Stimulated activated CD4-positive, alpha-beta T cell treated with anti-CD3 and anti-CD28 coated beads, Interleukin-1b, Interleukin-23, amount 100 ng/mL, for 1 hour (primary cell): ENCODE measurements around the gene ITGB1.

Experiments
- DNase-seq, 2 donors: peaks; one replicate each; pipeline ENCODE4 v3.0.0-alpha.2; 2020; ENCODE audit warnings: low read depth in 2 of 2

Gene ITGB1

DNA sequence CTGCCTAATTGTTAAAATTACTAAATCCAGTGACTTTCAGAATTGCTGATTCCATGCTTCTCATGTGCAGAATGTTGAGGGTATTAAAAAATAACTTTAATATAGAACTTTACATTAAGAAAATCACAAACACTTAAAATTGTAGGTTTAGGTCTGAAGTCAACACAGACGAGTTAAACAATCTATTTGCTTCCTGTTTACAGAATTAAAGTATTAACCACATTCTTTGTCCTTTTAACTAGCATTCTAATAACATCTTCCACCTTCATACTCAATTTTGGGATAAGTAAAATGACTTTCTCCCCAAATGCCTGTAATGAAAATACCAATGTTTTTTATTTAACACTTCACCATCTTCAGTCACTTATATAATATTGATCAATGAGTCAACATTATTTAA lies 2.2 kb downstream of the ITGB1 start:
- no peak for DNase-seq

DNA sequence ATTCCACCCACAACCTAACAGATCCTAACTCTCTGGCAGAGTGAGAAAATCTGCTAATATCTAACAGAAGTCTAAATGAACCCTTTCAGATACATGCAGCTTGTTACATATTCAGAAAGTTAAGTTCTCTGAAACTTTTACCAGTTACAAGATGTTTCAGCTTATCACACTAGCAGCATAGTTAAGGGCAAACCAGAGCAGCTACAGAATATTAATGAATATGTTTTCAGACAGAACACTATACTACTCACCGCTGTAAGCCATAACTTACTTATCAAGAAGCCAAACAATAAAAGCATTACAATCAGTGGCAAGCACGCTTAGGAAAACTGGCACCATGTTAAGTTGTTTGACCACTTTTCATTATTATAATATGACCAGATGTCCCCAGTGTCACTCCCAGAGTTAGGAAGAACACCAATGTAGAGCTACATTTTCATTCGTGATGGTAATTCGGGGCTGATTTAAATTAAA lies 2.7 kb downstream of the ITGB1 start:
- no peak for DNase-seq

DNA sequence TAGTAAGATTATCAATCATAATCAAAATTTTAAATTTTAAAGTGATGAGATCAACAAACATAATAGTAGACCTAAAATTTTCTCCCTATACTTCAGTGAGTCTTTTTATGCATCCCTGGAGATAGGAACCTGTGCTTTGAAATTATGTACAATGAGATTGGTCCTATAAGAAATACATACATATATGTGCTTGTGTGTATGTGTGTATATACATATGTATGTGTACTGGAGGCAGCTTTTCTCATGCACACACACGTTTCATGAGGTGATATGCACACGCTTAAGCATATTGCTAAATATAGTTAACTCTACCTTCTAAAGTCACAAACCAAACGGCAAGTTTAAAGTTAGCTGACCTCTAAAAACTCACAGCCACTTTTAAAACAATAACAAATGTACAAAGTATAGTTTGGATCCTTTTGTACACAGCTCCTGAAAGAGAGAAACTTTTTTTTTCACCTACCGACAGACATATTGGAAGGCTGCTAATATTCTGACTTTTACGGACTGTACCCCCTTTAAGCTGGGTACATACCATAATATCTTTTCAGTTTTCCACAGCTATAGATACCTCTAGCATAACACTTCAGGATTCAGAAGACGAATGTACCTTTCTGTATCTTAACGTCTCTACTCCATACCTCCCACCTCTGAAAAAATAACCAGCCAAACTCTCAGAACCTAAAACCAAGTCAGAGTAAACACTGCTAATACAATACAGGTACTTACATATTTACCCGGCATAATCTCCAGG lies 3.3 kb downstream of the ITGB1 start:
- DNase-seq = no peak

DNA sequence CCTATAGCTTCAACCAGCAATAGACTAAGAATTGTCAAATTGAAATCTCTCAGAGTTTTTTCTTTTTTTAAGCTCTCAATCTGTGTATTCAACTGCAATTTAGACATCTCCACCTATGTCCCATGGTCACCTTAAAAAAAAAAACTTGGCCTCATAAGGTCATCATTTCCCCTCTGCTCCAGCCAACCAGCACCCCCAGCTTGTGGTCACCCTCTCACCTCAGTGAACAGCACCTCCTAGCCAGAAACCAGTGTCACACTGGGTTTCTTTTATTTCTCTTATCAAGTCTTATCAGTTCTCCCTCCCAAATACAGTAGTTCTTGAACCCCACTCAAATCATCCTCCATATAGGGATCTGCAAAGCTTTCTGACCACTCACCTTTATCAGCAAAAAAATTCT lies 4.0 kb downstream of the ITGB1 start:
- DNase-seq = no peak

GRCh38 chr10:32953277-32953927 lies 4.6 kb downstream of the ITGB1 start:
- no peak for DNase-seq

GRCh38 chr10:32952541-32953276 lies 5.3 kb downstream of the ITGB1 start:
- DNase-seq = no peak

DNA sequence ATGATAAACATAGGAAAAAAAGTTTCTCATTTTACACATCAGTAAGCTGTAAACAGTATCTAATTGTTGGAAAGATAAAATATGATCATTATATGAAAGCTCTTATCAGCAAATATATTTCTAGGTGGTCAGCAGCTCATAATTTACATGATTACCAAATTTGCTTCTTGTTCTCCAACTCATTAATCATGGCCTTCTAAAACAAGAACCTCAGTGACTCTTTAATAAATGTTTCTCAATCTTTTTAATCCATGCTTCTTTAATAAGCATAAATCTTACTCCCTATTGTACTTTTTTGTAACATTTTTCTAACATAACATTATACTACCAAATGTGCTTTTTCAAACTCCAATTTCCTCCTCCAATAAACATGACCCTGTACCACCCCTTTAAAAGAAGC lies 5.9 kb downstream of the ITGB1 start:
- no peak for DNase-seq

DNA sequence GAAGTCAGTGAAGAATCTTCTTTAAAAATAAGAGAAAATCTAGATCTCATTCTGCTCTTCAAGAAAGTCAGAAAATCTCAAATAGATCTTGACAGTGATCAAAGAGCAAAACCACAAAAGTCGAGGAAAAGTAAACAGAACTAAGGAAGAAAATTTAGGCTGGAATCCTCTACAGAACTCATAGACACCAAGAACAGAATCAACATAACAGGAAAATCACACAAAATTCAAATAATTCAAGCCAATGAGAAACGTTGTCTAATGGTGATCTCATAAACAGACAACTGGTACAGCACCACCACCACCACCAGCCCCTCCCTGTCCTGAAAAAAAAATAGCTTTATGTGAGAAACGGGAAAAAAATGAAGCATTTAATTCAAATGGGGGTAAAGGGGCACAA lies 6.9 kb downstream of the ITGB1 start:
- no peak for DNase-seq

- no peak for DNase-seq
These were observed 7.4 kb downstream of the ITGB1 start for GRCh38 chr10:32950591-32951108.

DNA sequence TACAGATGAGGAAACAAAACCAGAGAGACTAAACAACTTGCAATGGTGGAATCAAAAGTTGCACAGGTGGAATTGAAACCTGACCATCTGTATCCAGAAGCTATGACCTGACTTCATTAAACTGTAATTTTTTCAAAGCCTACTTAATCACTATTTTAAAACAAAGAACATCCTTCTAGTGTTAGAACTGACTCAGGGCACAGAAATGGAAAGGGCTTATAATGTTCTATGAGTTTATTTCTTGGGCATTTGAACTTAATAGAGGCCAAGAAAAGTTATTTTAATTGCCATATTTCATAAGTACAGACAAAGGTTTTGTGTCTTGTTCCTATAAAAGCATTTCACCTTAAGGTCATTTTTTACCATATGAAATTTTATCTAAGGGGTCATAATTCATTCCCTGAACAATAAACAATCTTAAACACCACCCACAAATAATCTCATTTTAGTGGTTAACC lies 8.8 kb downstream of the ITGB1 start:
- DNase-seq = no peak

- DNase-seq = no peak
These were observed 9.6 kb downstream of the ITGB1 start for GRCh38 chr10:32948451-32948850.

- no peak for DNase-seq
These were observed 10.4 kb downstream of the ITGB1 start for GRCh38 chr10:32947586-32947985.

GRCh38 chr10:32946108-32946507 lies 11.9 kb downstream of the ITGB1 start:
- DNase-seq = no peak

- DNase-seq = no peak
These were observed 14.0 kb downstream of the ITGB1 start for GRCh38 chr10:32943854-32944661.

DNA sequence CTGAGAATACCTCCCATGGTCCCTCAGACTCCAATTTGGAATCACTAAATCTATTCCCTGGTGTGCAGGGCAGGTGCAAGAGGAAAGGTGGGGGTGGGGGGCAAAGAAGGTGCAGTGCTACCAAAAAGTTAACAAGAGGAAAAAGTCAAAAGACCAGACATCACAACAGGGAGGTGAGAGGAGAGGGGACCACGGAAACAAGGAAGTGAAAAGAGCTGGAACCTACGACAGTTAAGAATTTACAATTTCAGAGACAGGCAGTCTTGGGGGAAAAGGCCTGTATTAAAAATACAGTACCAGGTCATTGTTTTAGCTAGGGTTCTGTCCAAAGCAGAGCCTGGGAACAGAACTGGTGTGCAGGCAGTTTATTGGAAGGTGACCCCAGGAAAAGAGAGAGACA lies 14.6 kb downstream of the ITGB1 start:
- no peak for DNase-seq

- DNase-seq = no peak
These were observed 15.9 kb downstream of the ITGB1 start for GRCh38 chr10:32942081-32942480.

GRCh38 chr10:32941357-32941756 lies 16.7 kb downstream of the ITGB1 start:
- DNase-seq = no peak

DNA sequence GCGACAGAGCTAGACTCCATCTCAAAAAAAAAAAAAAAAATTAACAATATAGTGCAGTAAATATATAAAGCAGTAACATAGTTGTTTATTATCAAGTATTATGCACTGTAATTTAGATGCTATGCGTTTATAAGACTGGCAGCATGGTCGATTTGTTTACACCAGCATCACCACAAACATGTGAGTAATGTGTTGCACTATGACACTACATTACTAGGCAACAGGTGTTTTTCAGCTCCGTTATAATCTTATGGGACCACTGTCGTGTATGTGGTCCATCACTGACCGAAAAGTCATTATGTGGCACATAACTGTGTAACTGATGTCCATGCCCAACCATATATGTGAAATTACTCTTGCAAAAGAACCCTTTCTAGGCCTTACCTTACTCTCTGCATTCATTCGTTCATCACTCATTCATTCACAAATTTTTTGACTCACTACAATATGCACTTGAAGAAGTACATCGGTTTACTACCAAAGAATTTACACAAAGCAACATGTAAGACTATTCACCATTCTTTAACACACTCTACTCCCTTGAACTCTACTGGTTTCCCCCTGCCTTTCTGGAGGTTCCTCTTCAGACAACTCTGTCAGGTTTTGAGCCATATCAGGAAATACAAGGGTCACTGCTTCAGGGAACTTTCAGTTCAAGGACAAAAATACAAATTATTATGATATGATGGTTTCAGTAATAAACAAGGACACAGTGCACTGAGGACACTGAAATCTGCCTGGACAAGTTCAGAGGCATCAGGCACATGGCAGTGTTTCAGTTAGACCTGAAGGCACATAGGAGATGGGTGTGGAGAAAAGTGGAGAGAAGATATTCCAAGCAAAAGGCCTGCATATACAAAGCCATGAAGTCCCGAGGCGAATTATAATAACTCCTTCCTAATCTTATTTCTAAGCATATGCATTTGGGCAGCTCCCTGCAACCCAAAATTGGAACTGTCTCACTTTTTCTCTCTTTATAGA lies 17.4 kb downstream of the ITGB1 start:
- no peak for DNase-seq

DNA sequence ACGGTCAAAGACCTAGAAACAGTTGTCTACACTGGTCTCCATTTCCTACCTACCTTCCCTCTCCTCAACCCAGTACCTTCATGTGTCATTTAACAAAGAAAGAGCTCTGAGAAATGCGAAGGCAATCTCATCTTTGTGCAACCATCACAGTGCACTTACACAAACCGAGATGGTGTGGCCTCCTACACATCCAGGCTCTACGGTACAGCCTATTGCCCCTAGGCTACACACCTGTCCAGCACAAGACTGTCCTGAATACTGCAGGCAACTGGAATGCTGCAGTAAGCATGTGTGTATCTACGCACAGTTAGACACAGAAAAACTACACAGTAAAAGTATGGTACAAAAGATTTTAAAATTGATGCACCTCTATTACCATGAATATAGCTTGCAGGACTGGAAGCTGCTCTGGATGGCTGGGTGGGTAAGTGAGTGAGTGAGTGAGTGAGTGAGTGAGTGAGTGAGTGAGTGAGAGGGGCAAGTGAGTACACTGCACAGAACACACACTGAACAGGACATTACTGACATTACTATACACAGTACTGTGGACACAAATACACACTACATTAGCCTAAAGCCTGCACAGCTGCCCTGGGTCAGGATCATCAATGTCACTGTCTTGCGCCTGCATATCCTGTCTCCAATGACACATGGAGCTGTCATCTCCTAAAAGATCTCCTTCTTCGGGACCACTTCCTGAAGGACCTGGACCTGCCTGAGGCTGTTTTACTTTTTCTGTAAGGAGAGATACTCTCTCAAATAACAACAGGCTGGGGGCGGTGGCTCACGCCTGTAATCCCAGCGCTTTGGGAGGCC lies 18.5 kb downstream of the ITGB1 start:
- no peak for DNase-seq
